ENCODE data around the gene CAPN13.

CAPN13 gene

DNA sequence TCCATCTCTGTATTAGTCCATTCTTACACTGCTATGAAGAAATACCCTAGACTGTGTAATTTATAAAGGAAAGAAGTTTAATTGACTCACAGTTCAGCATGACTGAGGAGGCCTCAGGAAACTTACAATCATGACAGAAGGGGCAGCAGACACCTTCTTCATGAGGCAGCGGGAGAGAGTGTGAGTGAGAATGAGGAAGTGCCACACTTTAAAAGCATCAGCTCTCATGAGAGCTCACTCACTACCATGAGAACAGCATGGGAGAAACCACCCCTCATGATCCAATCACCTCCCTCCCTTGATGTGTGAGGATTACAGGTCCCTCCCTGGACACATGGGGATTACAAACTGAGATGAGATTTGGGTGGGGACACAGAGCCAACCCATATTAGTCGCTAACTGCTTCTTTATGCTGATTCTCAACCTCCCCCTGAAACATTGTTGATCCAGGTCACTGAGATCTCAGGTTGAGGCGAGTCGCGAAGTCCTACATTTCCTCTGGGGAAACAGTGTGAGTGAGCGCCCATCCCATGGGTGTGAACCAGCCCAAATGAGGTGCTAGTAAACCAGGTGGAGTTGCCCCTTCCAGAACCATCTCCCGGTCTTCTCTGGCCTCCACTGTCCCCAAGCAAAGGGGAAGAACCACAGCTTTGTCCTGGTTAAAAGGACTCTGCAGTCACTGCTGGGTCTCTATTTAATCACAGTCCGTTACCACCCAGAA lies 123.8 kb downstream of the CAPN13 start:
- DNase-seq (ENCODE audit: low spot score) = no peak

GRCh38 chr2:30681022-30681421 lies 126.2 kb downstream of the CAPN13 start:
- DNase-seq (ENCODE audit: low spot score) = no peak

DNA sequence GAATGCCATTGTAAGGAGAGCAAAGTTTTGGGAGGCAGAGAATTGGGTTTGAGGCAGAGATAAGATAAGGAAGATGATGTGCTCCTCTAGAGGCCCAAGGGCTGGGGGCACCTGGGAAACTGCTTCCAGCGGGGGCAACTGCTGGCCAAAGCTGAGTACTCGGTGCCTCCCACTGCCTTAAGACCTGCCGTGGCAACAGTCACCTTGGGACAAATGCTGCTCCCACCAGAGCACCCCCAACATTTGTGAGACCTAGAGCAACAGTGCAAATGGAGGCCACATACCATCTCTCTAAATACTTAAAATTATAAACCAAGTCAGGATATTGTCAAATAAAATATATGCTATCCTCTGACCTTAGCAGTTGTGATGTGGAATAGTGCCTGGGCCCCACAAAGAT lies 127.1 kb downstream of the CAPN13 start:
- no peak for DNase-seq (ENCODE audit: low spot score)

DNA sequence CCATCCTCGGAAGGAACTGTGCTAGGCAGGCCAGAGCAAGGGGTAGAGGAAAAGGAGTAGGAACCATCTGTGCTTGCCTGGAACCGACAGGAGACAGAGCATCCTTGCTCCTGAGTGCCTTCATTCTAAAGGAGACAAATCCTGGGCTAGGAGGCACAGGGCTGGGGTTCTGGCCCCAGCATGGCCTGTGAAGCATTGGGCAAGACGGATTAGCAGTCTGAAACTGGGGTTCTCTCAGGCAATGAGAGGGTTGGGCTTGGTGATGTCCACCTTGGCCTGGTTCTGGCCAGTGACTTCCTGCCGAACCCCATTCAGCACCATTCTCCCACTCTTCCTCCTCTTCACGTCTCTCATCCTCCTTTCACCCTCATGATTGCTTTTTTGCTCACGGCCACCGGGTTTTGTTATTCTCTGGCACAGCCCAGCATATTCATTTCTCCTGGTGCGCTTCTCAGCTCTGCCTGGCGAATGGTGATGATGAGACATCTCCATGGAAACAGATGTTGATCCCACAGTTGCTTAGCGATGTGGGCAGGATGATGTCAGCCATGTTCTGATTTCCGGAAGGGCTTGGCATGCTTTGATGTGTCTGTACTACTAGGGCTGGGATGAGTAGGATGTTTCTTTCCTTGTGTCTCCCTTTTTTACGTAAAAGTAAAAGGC lies 127.7 kb downstream of the CAPN13 start:
- no peak for DNase-seq (ENCODE audit: low spot score)

DNA sequence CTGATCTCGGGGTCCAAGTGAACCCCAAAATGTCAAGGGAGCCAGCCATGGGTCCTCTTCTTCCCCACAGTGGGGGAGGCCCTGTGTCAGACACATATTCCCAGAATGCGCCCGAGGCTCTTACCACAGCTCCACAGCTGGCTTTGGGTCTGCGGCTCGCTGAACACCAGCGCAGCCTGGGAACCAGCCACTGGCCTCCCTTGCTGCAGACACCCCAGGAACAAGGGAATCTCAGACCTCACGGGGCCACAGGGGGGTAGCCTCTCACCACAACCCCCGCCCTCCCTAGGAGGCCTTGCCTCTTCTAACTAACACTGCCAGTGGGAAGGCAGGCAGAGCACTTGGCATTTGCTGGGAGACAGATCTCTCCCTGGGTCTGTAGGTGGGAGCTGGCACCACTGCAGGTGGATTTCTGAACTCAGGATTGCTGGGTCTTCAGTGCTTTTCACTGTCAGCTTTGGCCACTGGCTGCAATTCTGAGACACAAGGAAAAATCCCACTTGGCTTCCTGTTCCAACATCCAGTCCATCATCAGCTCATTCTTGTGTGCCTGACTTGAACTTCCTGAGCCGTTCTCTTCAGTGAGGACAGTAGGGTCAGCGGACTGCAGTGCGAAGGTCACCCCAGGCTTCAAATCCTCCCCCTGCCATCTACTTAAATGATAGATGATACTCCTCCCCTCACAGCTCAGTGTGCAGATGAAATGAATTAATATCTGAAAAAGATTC lies 128.7 kb downstream of the CAPN13 start:
- no peak for DNase-seq (ENCODE audit: low spot score)

DNA sequence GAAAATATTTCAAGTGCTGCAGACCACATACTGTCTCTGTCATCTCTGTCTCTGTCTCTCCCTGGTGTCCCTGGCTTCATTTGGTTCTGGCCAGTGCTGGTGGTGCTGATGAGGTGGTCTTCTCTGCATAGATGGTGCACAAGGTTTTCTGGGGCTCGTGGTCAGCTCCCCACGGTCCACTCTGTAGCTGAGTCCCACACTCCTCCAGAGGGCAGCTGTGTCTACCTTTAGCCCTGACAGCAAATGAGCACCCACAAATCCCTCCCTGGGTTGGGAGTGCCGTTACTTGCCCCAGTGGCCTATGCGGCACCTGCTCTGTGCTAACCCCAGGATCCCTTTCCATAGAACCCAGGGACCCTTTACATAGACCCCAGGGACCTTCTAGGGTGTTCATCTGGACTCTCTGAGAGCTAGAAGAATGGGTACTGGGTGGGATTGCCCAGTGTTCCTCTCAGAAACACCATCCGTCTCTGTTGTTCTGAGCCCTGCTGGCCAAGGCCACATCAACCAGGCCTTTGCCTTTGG lies 129.3 kb downstream of the CAPN13 start:
- no peak for DNase-seq (ENCODE audit: low spot score)

- DNase-seq (ENCODE audit: low spot score) = no peak
These were observed 130.0 kb downstream of the CAPN13 start for GRCh38 chr2:30677231-30677630.

DNA sequence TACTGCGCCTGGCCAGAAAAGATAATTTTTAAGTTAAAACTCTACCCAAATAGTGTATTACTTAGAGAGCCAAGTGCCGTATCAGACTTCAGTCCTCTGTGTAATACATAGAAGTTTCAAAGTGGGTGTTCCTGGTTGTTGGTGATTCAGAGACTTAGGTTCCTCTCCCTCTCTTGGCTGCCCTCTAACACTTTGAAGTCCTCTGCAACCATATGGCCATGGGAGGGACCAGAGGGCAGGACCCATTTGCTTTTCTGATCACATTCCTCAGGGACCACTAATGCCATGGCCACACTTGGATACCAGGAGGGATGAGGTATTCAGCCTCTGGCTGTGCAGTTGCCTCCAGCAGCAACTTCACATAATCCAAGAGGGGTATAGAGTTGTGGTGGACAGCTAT lies 131.5 kb downstream of the CAPN13 start:
- DNase-seq (ENCODE audit: low spot score) = no peak

- DNase-seq (ENCODE audit: low spot score) = no peak
These were observed 134.1 kb downstream of the CAPN13 start for GRCh38 chr2:30673127-30673526.
